Measurements from ENCODE around the gene HEATR5A.

GRCh38 chr14:31449136-31449535 is 28.8 kb upstream of the HEATR5A start:
- TF ChIP-seq POLR2AphosphoS5 (IDR thresholded peaks at IDR 0.05; ENCODE audit: low read depth, low read length) (no peak), POLR2A (IDR thresholded peaks at IDR 0.05; ENCODE audit: low read depth, low read length) (no peak)
